Stimulated activated naive CD8-positive, alpha-beta T cell treated with anti-CD3 and anti-CD28 coated beads, Interleukin-15, Interleukin-2, amounts not matched to agents 100 U/mL and 50 U/mL, for 24 hours (primary cell): ENCODE measurements around the gene GGCX.

Experiments used
- ATAC-seq: fragments of 150-1000 bp; cut with Tn5 transposase; one replicate; pipeline ENCODE4 v1.10.0; 2021
- DNase-seq: peaks from one replicate; pipeline ENCODE4 v3.0.0; 2021

Gene GGCX

DNA sequence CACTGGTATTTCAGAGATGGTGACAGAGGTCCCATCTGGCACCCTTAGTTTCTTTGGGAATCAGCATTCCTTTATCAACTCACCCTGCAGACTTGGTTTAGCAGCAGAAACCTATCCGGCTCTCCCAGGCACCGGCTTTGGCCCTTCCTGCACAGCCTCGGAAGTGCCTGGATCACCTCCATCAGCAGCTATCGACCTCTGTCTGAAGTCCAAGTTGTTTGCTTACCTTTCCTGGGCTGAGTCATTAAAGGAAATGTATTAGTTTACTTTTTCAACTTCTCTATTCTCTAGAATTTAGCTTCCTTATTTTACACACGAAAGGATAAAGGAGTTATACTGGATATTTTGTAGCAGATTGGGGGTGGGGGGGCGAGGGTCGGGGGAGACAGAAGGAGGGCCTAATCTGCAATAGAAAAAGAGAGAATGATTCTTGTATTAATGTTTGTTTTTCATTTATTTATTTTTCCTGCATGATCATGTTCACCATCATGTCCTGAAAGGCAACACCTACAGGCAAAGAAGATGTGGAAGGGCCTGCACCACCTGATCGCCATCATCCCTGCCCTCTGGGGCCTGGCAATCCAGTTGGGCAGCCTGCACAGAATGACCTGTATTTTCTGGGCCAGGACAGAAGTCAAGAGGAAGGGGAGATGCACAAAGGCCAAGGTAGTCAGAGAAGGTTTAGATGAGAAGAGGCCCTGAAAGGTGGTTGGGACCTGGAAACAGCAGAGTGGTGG lies 44.5 kb downstream of the GGCX start:
- DNase-seq = no peak

GRCh38 chr2:85514323-85514722 lies 47.0 kb downstream of the GGCX start:
- ATAC-seq (no peak), DNase-seq (no peak)

More for the DNA sequence above, 44.5 kb downstream of the GGCX start:
- ATAC-seq = no peak

GRCh38 chr2:85511008-85511811 lies 50.1 kb downstream of the GGCX start:
- ATAC-seq = no peak

GRCh38 chr2:85506768-85507181 lies 54.5 kb downstream of the GGCX start:
- no peak for DNase-seq

More at GRCh38 chr2:85511008-85511811, 50.1 kb downstream of the GGCX start:
- DNase-seq = no peak

DNA sequence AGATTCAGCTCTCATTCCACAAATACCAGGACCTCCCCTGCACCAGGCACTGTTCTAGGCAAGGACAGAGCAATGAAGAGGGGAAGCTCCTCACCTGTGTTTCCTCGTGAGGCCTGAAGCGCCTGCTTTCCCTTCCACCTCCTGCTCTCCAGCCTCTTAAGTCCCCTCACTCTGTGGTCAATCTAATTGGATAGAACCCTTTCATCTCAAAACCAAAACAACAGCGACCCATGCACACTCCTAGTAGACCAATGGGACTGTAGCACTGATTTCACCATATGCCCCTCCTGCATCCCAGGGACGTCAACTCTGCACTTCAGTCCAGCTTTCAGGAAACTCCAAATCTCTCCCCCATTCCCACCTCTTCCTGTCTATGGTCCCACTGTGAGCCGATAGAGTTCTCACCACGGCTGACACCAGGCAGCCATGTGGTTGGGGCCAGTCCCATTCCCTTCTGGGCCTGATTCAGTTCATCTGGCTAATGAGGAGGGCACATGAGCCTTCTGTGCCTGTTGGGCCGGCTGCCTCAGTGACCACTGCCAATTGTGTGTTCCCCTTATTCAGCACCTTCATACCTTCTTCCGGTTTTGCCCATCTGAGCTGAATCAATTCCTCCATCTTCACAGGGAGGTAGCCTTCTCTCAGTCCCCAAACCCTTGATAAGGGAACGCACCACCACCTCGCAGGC lies 55.6 kb downstream of the GGCX start:
- ATAC-seq (no peak), DNase-seq (no peak)

More at GRCh38 chr2:85506768-85507181, 54.5 kb downstream of the GGCX start:
- no peak for ATAC-seq

DNA sequence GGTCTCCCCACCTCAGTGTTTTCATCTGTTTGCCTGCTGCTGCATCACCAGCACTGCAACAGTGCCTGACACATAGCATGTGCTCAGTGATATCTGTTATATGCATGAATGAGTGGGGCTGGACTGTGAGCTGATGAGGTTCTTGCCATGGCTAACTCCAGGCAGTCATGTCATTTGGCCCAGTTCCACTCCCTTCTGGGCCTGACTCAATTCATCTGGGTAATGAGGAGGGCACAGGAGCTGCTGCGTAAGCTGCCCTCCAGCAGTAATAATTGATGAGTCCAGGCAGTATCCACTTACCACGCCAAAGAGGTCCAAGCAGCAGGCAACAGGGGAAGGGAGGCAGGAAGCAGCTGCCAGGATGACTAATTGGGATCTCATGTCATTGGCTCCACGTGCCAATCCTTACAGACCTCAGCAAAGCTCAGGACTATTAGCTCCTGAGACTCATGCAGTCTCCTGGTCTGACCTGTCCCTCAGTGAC lies 56.5 kb downstream of the GGCX start:
- ATAC-seq (no peak), DNase-seq (no peak)

- no peak for DNase-seq
Measured at GRCh38 chr2:85503851-85504777, 57.2 kb downstream of the GGCX start.

GRCh38 chr2:85503168-85503850 lies 58.0 kb downstream of the GGCX start:
- DNase-seq (no peak), ATAC-seq (no peak)

More at GRCh38 chr2:85503851-85504777, 57.2 kb downstream of the GGCX start:
- ATAC-seq = no peak

DNA sequence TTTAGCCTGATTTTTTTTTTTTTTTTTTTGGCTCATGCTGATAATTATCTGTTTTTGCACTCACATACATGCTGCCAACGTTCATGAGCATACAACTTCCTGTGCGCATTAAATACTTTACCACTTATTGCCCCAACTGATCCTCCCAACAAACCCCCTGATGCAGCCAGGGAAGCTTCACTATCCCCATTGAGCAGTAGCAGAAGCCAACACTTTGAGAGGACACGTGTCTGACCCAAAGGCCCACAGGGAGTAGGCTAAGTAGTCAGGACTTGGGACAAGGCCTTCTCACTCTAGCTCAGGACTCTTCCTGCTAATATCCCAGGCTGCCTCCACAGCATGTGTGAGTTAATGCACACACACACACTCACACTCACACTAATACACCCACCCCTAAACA lies 58.6 kb downstream of the GGCX start:
- DNase-seq (no peak), ATAC-seq (no peak)

- no peak for ATAC-seq
- DNase-seq = no peak
Measured at GRCh38 chr2:85501248-85501647, 60.0 kb downstream of the GGCX start.

GRCh38 chr2:85497944-85498630 lies 63.2 kb downstream of the GGCX start:
- no peak for ATAC-seq
- no peak for DNase-seq

DNA sequence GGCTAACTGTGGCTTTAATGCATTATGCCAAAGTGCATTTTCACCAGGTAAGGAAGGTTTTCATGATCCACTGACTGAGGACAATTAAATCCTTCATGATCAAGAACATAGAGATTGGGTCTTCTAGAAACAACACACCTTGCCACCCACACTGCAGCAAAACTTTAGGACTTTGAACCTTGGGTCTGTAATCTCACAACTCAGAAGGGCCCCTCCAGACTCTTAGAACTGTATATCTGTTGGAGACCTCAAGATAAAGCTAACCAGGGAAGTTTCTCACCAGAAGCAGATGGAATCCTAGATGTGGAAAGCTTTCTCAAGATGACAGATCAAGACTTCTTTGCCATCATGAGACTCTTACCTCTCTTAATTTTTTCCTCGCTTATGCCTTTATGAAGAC lies 64.9 kb downstream of the GGCX start:
- ATAC-seq (no peak), DNase-seq (no peak)
